Adipocyte (in vitro differentiated cells): ENCODE measurements around the gene PARP3.

Source experiments
- DNase-seq: peaks from one replicate; pipeline ENCODE4 v3.0.0-alpha.2; 2015; ENCODE audit warnings: low read depth
- H3K27me3 ChIP-seq: replicated peaks from 2 replicates; pipeline ENCODE4 v1.7.0; 2013; ENCODE audit warnings: mild to moderate bottlenecking, low read length, moderate library complexity; ENCODE audit not compliant: control insufficient read depth, insufficient read depth
- H3K36me3 ChIP-seq: 2 replicates; pipeline ENCODE4 v1.7.0; 2013; ENCODE audit warnings: low read length, mild to moderate bottlenecking, moderate library complexity; ENCODE audit not compliant: control insufficient read depth, insufficient read depth, severe bottlenecking
- H3K4me1 ChIP-seq: 2 replicates; pipeline ENCODE4 v1.7.0; 2013; ENCODE audit warnings: mild to moderate bottlenecking, low read length, moderate library complexity; ENCODE audit not compliant: control insufficient read depth, insufficient read depth
- H3K4me3 ChIP-seq: 2 replicates; pipeline ENCODE4 v1.7.0; 2013; ENCODE audit warnings: mild to moderate bottlenecking, low read length, moderate library complexity
- H3K9ac ChIP-seq: 2 replicates; pipeline ENCODE4 v1.7.0; 2013; ENCODE audit warnings: mild to moderate bottlenecking, low read length, moderate library complexity
- H3K9me3 ChIP-seq: 2 replicates; pipeline ENCODE4 v1.7.0; 2013; ENCODE audit warnings: mild to moderate bottlenecking, low read length, moderate library complexity; ENCODE audit not compliant: control insufficient read depth

Gene PARP3

GRCh38 chr3:51955175-51955892, 13.2 kb downstream of the PARP3 start, which contains the start of gene GPR62:
TSS of gene GPR62 (plus strand) at chr3:51955381. CDS start at chr3:51955653, 272 bp downstream.
- Histone ChIP-seq H3K4me1 (peaks cover 8% of the 10 kb centered on the region), H3K9me3 (no peaks in the 10 kb centered on the region), H3K4me3 (no peak within 1 kb of the TSS), H3K36me3 (peaks cover 13% of the 10 kb centered on the region), H3K9ac (no peak within 1 kb of the TSS), H3K27me3 (peaks cover 4% of the 10 kb centered on the region)
- DNase-seq, result no peak

- peaks cover 15% of the 10 kb centered on the region for H3K36me3 ChIP-seq
- H3K9me3 ChIP-seq, result no peaks in the 10 kb centered on the region
- H3K4me3 ChIP-seq, result no peak overlapping the region
- no peak overlapping the region for H3K9ac ChIP-seq
- H3K27me3 ChIP-seq, result peaks cover 4% of the 10 kb centered on the region
- peaks cover 8% of the 10 kb centered on the region for H3K4me1 ChIP-seq
- DNase-seq, result peak; percentile 38
These were observed 14.0 kb downstream of the PARP3 start for GRCh38 chr3:51955893-51956770.

GRCh38 chr3:51957520-51958205, 15.5 kb downstream of the PARP3 start:
- H3K9ac ChIP-seq, result no peak overlapping the region
- no peak overlapping the region for H3K4me3 ChIP-seq
- H3K4me1 ChIP-seq, result peaks cover 8% of the 10 kb centered on the region
- H3K36me3 ChIP-seq, result peaks cover 15% of the 10 kb centered on the region
- DNase-seq, result no peak
- peaks cover 4% of the 10 kb centered on the region for H3K27me3 ChIP-seq
- no peaks in the 10 kb centered on the region for H3K9me3 ChIP-seq

- no peak overlapping the region for H3K9ac ChIP-seq
- H3K9me3 ChIP-seq, result no peaks in the 10 kb centered on the region
- H3K36me3 ChIP-seq, result peaks cover 15% of the 10 kb centered on the region
- no peak for DNase-seq
- H3K4me3 ChIP-seq, result no peak overlapping the region
- H3K27me3 ChIP-seq, result peaks cover 4% of the 10 kb centered on the region
- no peaks in the 10 kb centered on the region for H3K4me1 ChIP-seq
These were observed 16.7 kb downstream of the PARP3 start for GRCh38 chr3:51958603-51959521.

- Histone ChIP-seq H3K9ac (no peak overlapping the region), H3K9me3 (no peaks in the 10 kb centered on the region), H3K4me1 (no peaks in the 10 kb centered on the region), H3K36me3 (peaks cover 15% of the 10 kb centered on the region), H3K4me3 (no peak overlapping the region), H3K27me3 (peaks cover 4% of the 10 kb centered on the region)
- no peak for DNase-seq
These were observed 17.5 kb downstream of the PARP3 start for GRCh38 chr3:51959651-51960050.

- Histone ChIP-seq H3K27me3 (peaks cover under 1% of the 10 kb centered on the region), H3K4me1 (no peaks in the 10 kb centered on the region), H3K4me3 (no peak overlapping the region), H3K9ac (no peak overlapping the region), H3K36me3 (peaks cover 15% of the 10 kb centered on the region), H3K9me3 (no peaks in the 10 kb centered on the region)
- DNase-seq, result no peak
These were observed 18.2 kb downstream of the PARP3 start for GRCh38 chr3:51960386-51960785.

- Histone ChIP-seq H3K9ac (no peak overlapping the region), H3K9me3 (no peaks in the 10 kb centered on the region), H3K4me3 (no peak overlapping the region), H3K36me3 (peaks cover 15% of the 10 kb centered on the region), H3K4me1 (no peaks in the 10 kb centered on the region), H3K27me3 (no peaks in the 10 kb centered on the region)
- no peak for DNase-seq
These were observed 18.8 kb downstream of the PARP3 start for GRCh38 chr3:51961011-51961410.

GRCh38 chr3:51961602-51962569, 19.7 kb downstream of the PARP3 start:
- DNase-seq, result no peak
- no peaks in the 10 kb centered on the region for H3K9me3 ChIP-seq
- H3K4me3 ChIP-seq, result no peak overlapping the region
- peaks cover 2% of the 10 kb centered on the region for H3K4me1 ChIP-seq
- H3K9ac ChIP-seq, result no peak overlapping the region
- no peaks in the 10 kb centered on the region for H3K27me3 ChIP-seq
- peaks cover 15% of the 10 kb centered on the region for H3K36me3 ChIP-seq

GRCh38 chr3:51962854-51963530, 20.8 kb downstream of the PARP3 start:
- no peak for DNase-seq
- peaks cover 5% of the 10 kb centered on the region for H3K4me1 ChIP-seq
- H3K9me3 ChIP-seq, result no peaks in the 10 kb centered on the region
- H3K36me3 ChIP-seq, result peaks cover 15% of the 10 kb centered on the region
- H3K9ac ChIP-seq, result no peak overlapping the region
- H3K4me3 ChIP-seq, result no peak overlapping the region
- no peaks in the 10 kb centered on the region for H3K27me3 ChIP-seq
